ENCODE measurements around the gene KLHDC7B. TPM values are rescaled to one million over a fixed set of nuclear protein-coding genes. Genes with fewer than 3 reads are reported as not detected.

Gene KLHDC7B
- total and polyA plus RNA-seq, 2 of the 13 experiments (the other 11 are each of a cell fraction or from before 2014, with no cell fraction given), result 0.11 TPM; not detected in 1

GRCh38 chr22:50582493-50583293, 37.0 kb downstream of the KLHDC7B start, which contains the start of gene CHKB (continued):
- TF ChIP-seq SPEN (CRISPR knock-in tag; IDR thresholded peaks at IDR 0.05; ENCODE audit: low read depth) (peak; percentile 12), KLF16 (CRISPR knock-in tag; IDR thresholded peaks at IDR 0.05) (no peak; a peak in 1 of 4 replicates), FOXC1 (CRISPR knock-in tag; IDR thresholded peaks at IDR 0.05; ENCODE audit: borderline replicate concordance) (peak; percentile 53), AGO1 (IDR thresholded peaks at IDR 0.05; ENCODE audit: low read depth, low read length, poor library complexity, severe bottlenecking) (peak; percentile 61), HBP1 (CRISPR knock-in tag; IDR thresholded peaks at IDR 0.05; ENCODE audit: low read depth) (0 out of 2 replicates have a peak, but pooled peaks have one; percentile 46), ZC3H13 (CRISPR knock-in tag; IDR thresholded peaks at IDR 0.05) (peak; percentile 83; the same call in 1 of the 2 replicates), ZBTB10 (CRISPR knock-in tag; IDR thresholded peaks at IDR 0.05; ENCODE audit: borderline replicate concordance) (no peak), ZNF160 (CRISPR knock-in tag; IDR thresholded peaks at IDR 0.05) (peak; percentile 31; the same call in 1 of the 2 replicates), ZNF20 (CRISPR knock-in tag; IDR thresholded peaks at IDR 0.05) (no peak), ETV5 (CRISPR knock-in tag; IDR thresholded peaks at IDR 0.05; ENCODE audit: borderline replicate concordance) (peak; percentile 85), ZNF441 (CRISPR knock-in tag; IDR thresholded peaks at IDR 0.05; ENCODE audit: borderline replicate concordance) (peak; percentile 42; the same call in 1 of the 2 replicates), SP5 (CRISPR knock-in tag; IDR thresholded peaks at IDR 0.05; ENCODE audit: borderline replicate concordance, low read depth) (peak; percentile 57), ZNF33B (CRISPR knock-in tag; IDR thresholded peaks at IDR 0.05) (peak; percentile 18; the same call in 1 of the 2 replicates), ZNF225 (CRISPR knock-in tag; IDR thresholded peaks at IDR 0.05) (0 out of 2 replicates have a peak, but pooled peaks have one; percentile 63), ZNF343 (CRISPR knock-in tag; IDR thresholded peaks at IDR 0.05) (no peak; the same call in 1 of the 2 replicates), ZNF839 (CRISPR knock-in tag; IDR thresholded peaks at IDR 0.05; ENCODE audit: borderline replicate concordance) (peak; percentile 79; the same call in 1 of the 2 replicates)
- TF ChIP-seq, protein P1, sequence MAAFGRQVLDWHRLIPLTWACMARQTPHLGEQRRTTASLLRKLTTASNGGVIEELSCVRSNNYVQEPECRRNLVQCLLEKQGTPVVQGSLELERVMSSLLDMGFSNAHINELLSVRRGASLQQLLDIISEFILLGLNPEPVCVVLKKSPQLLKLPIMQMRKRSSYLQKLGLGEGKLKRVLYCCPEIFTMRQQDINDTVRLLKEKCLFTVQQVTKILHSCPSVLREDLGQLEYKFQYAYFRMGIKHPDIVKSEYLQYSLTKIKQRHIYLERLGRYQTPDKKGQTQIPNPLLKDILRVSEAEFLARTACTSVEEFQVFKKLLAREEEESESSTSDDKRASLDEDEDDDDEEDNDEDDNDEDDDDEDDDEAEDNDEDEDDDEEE (CRISPR knock-in tag; IDR thresholded peaks at IDR 0.05), result peak; percentile 90; the same call in 1 of the 2 replicates
- TF ChIP-seq, protein P2, sequence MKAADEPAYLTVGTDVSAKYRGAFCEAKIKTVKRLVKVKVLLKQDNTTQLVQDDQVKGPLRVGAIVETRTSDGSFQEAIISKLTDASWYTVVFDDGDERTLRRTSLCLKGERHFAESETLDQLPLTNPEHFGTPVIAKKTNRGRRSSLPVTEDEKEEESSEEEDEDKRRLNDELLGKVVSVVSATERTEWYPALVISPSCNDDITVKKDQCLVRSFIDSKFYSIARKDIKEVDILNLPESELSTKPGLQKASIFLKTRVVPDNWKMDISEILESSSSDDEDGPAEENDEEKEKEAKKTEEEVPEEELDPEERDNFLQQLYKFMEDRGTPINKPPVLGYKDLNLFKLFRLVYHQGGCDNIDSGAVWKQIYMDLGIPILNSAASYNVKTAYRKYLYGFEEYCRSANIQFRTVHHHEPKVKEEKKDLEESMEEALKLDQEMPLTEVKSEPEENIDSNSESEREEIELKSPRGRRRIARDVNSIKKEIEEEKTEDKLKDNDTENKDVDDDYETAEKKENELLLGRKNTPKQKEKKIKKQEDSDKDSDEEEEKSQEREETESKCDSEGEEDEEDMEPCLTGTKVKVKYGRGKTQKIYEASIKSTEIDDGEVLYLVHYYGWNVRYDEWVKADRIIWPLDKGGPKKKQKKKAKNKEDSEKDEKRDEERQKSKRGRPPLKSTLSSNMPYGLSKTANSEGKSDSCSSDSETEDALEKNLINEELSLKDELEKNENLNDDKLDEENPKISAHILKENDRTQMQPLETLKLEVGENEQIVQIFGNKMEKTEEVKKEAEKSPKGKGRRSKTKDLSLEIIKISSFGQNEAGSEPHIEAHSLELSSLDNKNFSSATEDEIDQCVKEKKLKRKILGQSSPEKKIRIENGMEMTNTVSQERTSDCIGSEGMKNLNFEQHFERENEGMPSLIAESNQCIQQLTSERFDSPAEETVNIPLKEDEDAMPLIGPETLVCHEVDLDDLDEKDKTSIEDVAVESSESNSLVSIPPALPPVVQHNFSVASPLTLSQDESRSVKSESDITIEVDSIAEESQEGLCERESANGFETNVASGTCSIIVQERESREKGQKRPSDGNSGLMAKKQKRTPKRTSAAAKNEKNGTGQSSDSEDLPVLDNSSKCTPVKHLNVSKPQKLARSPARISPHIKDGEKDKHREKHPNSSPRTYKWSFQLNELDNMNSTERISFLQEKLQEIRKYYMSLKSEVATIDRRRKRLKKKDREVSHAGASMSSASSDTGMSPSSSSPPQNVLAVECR (CRISPR knock-in tag; IDR thresholded peaks at IDR 0.05; ENCODE audit: borderline replicate concordance), result peak; percentile 90; the same call in 1 of the 2 replicates
